NT2/D1 (cell line): ENCODE measurements around the gene C2orf78.

Source experiments
- YY1 ChIP-seq: IDR thresholded peaks from 2 replicates; pipeline ENCODE4 v1.6.1; 2011; ENCODE audit not compliant: insufficient read length, insufficient read depth
- ZNF274 ChIP-seq: IDR thresholded peaks from 2 replicates; pipeline ENCODE4 v1.6.1; 2011; ENCODE audit warnings: mild to moderate bottlenecking, low read depth, low read length

DNA sequence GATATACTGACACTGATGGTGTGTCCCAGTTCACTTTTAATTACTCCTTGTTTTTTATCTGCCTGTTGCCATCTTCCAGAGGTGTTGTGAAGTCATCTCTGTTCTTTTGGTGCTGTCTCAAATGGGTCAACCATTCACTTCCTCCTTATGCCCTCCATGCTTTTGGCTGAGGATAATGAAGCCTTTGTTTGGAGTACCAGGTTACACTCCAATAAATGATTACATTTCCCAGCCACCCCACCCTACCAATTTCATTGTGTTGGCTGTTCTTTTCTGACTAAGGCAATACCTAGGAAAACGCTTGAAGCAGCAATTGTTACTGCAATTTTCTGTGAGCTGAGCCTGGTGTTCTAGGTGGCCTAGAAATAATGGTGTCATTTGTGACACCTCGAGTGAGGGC lies 79.0 kb downstream of the C2orf78 start:
- no peak for TF ChIP-seq ZNF274
- no peak for TF ChIP-seq YY1
